Measurements from ENCODE around the gene C1R. TPM values are rescaled to one million over a fixed set of nuclear protein-coding genes. Genes with fewer than 3 reads are reported as not detected.
"Not testable (repeated sequence)": the region's sequence is repeated elsewhere in the genome, so short reads cannot be mapped to it uniquely, and the experiment has no call there.

The C1R gene
- total and polyA plus RNA-seq, 7 experiments from 2014 or later: 1.0 to 7.2 (median 2.9) TPM

GRCh38 chr12:7108796-7109571 lies 16.7 kb upstream of the C1R start, which contains the start of gene C1RL:
TSS of gene C1RL (minus strand) at chr12:7109214. CDS start at chr12:7109180, 34 bp downstream.
- Mint-ChIP-seq H3K4me1 (peaks cover 29 to 64% (median 43%) of the 10 kb centered on the region in 7 donors), H3K4me3 (peak within 1 kb of the TSS; percentile 90 to 98 (median 94))

GRCh38 chr12:7108003-7108795 lies 16.0 kb upstream of the C1R start:
- no peaks in the 10 kb centered on the region for H3K27me3 Mint-ChIP-seq
- POLR2A ChIA-PET: interaction anchor here (0.7 to 3.0 kb wide), 18 partner anchors 9 to 241 kb away, joined by 3 to 38 read pairs (median 4); partner anchors contain the start of genes C12orf57, LPCAT3, PTPN6 and RNU7-1
- peaks cover 12 to 34% (median 17%) of the 10 kb centered on the region in 5 donors for H3K36me3 Mint-ChIP-seq
- peaks cover 30 to 68% (median 48%) of the 10 kb centered on the region in 7 donors for H3K4me1 Mint-ChIP-seq
- H3K4me3 Mint-ChIP-seq: peak overlapping the region; percentile 90 to 98 (median 94)
- peak overlapping the region; percentile 95 for H3K4me3 ChIP-seq (ENCODE audit: low read length)
- DNase-seq (peak; percentile 27 to 78 (median 65)), ATAC-seq (peak; percentile 91)
- H3K27ac Mint-ChIP-seq: peak overlapping the region; percentile 84 to 95 (median 93)
- CTCF ChIA-PET: interaction anchor here (0.7 to 7.1 kb wide), 19 partner anchors 13 to 240 kb away, joined by 3 to 50 read pairs (median 4); partner anchors contain the start of genes ATN1, C12orf57, RNU7-1 and SPSB2
- no peaks in the 10 kb centered on the region for H3K36me3 ChIP-seq (ENCODE audit: control insufficient read depth in 2 of 3, insufficient read depth in 3 of 3, low read length in 3 of 3)
- H3K27ac ChIP-seq (ENCODE audit: low read depth, low read length): peak overlapping the region; percentile 79
- peaks cover 0 to 4% (median 0%) of the 10 kb centered on the region in 3 experiments for H3K9me3 ChIP-seq (ENCODE audit: control insufficient read depth in 2 of 3, low read length in 3 of 3)
- intact Hi-C loops (cut with micrococcal nuclease): loop anchor here (1.0 to 5.0 kb wide), 11 partner anchors 16 to 256 kb away; partner anchors contain the start of genes EMG1 (in 2 of the 2), PHB2 (in 2 of the 2), C12orf57 (in 1 of the 2) and C1R (in 1 of the 2)
- no peaks in the 10 kb centered on the region for H3K27me3 ChIP-seq (ENCODE audit: control insufficient read depth in 2 of 2, insufficient read depth in 2 of 2, low read length in 2 of 2)
- peaks cover 6% of the 10 kb centered on the region in 2 donors for H3K4me1 ChIP-seq (ENCODE audit: control insufficient read depth in 2 of 2, insufficient read depth in 2 of 2, low read length in 2 of 2)
- H3K9me3 Mint-ChIP-seq: peaks cover 0 to 14% (median 10%) of the 10 kb centered on the region in 11 donors

More at GRCh38 chr12:7108796-7109571, 16.7 kb upstream of the C1R start, which contains the start of gene C1RL:
- H3K27ac ChIP-seq (ENCODE audit: low read depth, low read length): peak within 1 kb of the TSS; percentile 79
- peaks cover 0 to 4% (median 0%) of the 10 kb centered on the region in 3 experiments for H3K9me3 ChIP-seq (ENCODE audit: control insufficient read depth in 2 of 3, low read length in 3 of 3)
- ChIA-PET CTCF (interaction anchor here (0.7 to 7.1 kb wide), 22 partner anchors 13 to 241 kb away, joined by 3 to 50 read pairs (median 3); partner anchors contain the start of genes ATN1, C12orf57, C1R and LPCAT3), POLR2A (interaction anchor here (0.7 to 3.0 kb wide), 16 partner anchors 10 to 242 kb away, joined by 3 to 38 read pairs (median 4); partner anchors contain the start of genes C12orf57, LPCAT3, PTPN6 and RNU7-1)
- H3K9me3 Mint-ChIP-seq: peaks cover 0 to 14% (median 10%) of the 10 kb centered on the region in 11 donors
- peak within 1 kb of the TSS; percentile 84 to 95 (median 93) for H3K27ac Mint-ChIP-seq
- intact Hi-C loops (cut with micrococcal nuclease): loop anchor here (1.0 to 5.0 kb wide), 13 partner anchors 17 to 257 kb away; partner anchors contain the start of genes C1R (in 2 of the 2), EMG1 (in 2 of the 2), LPCAT3 (in 2 of the 2) and PHB2 (in 2 of the 2)
- H3K4me1 ChIP-seq (ENCODE audit: control insufficient read depth in 2 of 2, insufficient read depth in 2 of 2, low read length in 2 of 2): peaks cover 6% of the 10 kb centered on the region in 2 donors
- H3K36me3 Mint-ChIP-seq: peaks cover 9 to 26% (median 13%) of the 10 kb centered on the region in 5 donors
- H3K4me3 ChIP-seq (ENCODE audit: low read length): peak within 1 kb of the TSS; percentile 95
- ATAC-seq (peak; percentile 69), DNase-seq (peak; percentile 50 to 88 (median 65))
- no peaks in the 10 kb centered on the region for H3K27me3 ChIP-seq (ENCODE audit: control insufficient read depth in 2 of 2, insufficient read depth in 2 of 2, low read length in 2 of 2)
- H3K36me3 ChIP-seq (ENCODE audit: control insufficient read depth in 2 of 3, insufficient read depth in 3 of 3, low read length in 3 of 3): no peaks in the 10 kb centered on the region
- H3K27me3 Mint-ChIP-seq: no peaks in the 10 kb centered on the region

- Histone ChIP-seq H3K27me3 (ENCODE audit: control insufficient read depth in 2 of 2, insufficient read depth in 2 of 2, low read length in 2 of 2) (no peaks in the 10 kb centered on the region), H3K27ac (ENCODE audit: low read depth, low read length) (peak overlapping the region; percentile 79), H3K9me3 (ENCODE audit: control insufficient read depth in 2 of 3, low read length in 3 of 3) (peaks cover 0 to 4% (median 0%) of the 10 kb centered on the region in 3 experiments), H3K4me1 (ENCODE audit: control insufficient read depth in 2 of 2, insufficient read depth in 2 of 2, low read length in 2 of 2) (peaks cover 6% of the 10 kb centered on the region in 2 donors), H3K4me3 (ENCODE audit: low read length) (peak overlapping the region; percentile 95), H3K36me3 (ENCODE audit: control insufficient read depth in 2 of 3, insufficient read depth in 3 of 3, low read length in 3 of 3) (no peaks in the 10 kb centered on the region)
- H3K27me3 Mint-ChIP-seq: no peaks in the 10 kb centered on the region
- ChIA-PET CTCF (interaction anchor here (0.7 to 7.1 kb wide), 12 partner anchors 19 to 236 kb away, joined by 3 to 50 read pairs (median 5); partner anchors contain the start of genes ATN1, C12orf57, PEX5 and RNU7-1), POLR2A (interaction anchor here (0.8 to 3.0 kb wide), 9 partner anchors 16 to 235 kb away, joined by 3 to 38 read pairs (median 3); partner anchors contain the start of genes C12orf57, RNU7-1 and SPSB2)
- H3K4me3 Mint-ChIP-seq: peak overlapping the region; percentile 90 to 98 (median 94)
- intact Hi-C loops (cut with micrococcal nuclease): loop anchor here (1.0 to 5.0 kb wide), 11 partner anchors 15 to 255 kb away; partner anchors contain the start of genes EMG1 (in 2 of the 2), PHB2 (in 2 of the 2), C12orf57 (in 1 of the 2) and C1R (in 1 of the 2)
- H3K9me3 Mint-ChIP-seq: peaks cover 0 to 14% (median 10%) of the 10 kb centered on the region in 11 donors
- ATAC-seq (no peak), DNase-seq (no peak)
- peaks cover 12 to 34% (median 17%) of the 10 kb centered on the region in 5 donors for H3K36me3 Mint-ChIP-seq
- peaks cover 33 to 69% (median 51%) of the 10 kb centered on the region in 7 donors for H3K4me1 Mint-ChIP-seq
- peak overlapping the region; percentile 84 to 95 (median 93) for H3K27ac Mint-ChIP-seq
These were observed 15.4 kb upstream of the C1R start for GRCh38 chr12:7107636-7108002.

- peaks cover 34 to 69% (median 54%) of the 10 kb centered on the region in 7 donors for H3K4me1 Mint-ChIP-seq
- peak overlapping the region; percentile 23 to 94 (median 61) for H3K4me3 Mint-ChIP-seq
- peaks cover 0 to 14% (median 10%) of the 10 kb centered on the region in 11 donors for H3K9me3 Mint-ChIP-seq
- not testable (repeated sequence) for H3K27ac ChIP-seq (ENCODE audit: low read depth, low read length); H3K27me3 ChIP-seq (ENCODE audit: control insufficient read depth in 2 of 2, insufficient read depth in 2 of 2, low read length in 2 of 2); H3K4me1 ChIP-seq (ENCODE audit: control insufficient read depth in 2 of 2, insufficient read depth in 2 of 2, low read length in 2 of 2); DNase-seq; H3K4me3 ChIP-seq (ENCODE audit: low read length); H3K27me3 Mint-ChIP-seq; ATAC-seq; H3K36me3 ChIP-seq (ENCODE audit: control insufficient read depth in 2 of 3, insufficient read depth in 3 of 3, low read length in 3 of 3); H3K9me3 ChIP-seq (ENCODE audit: control insufficient read depth in 2 of 3, low read length in 3 of 3)
- intact Hi-C loops (cut with micrococcal nuclease): loop anchor here in 1 of 2 donors (5.0 kb wide), 1 partner anchor 255 kb away; the partner anchor contains the start of genes CDCA3 and USP5
- ChIA-PET POLR2A (interaction anchor here (0.6 to 3.0 kb wide), 10 partner anchors 16 to 532 kb away, joined by 3 to 38 read pairs (median 4); partner anchors contain the start of genes C12orf57, LPCAT3, RNU7-1 and SPSB2), CTCF (interaction anchor here (0.7 to 7.1 kb wide), 9 partner anchors 19 to 235 kb away, joined by 3 to 50 read pairs (median 5); partner anchors contain the start of genes ATN1, C12orf57, PEX5 and RNU7-1)
- H3K27ac Mint-ChIP-seq: peak overlapping the region in 5 of 9 donors; percentile 30 to 78 (median 49)
- H3K36me3 Mint-ChIP-seq: peaks cover 12 to 34% (median 17%) of the 10 kb centered on the region in 5 donors
These were observed 14.9 kb upstream of the C1R start for GRCh38 chr12:7107181-7107580.

- Mint-ChIP-seq H3K4me1 (peaks cover 35 to 61% (median 57%) of the 10 kb centered on the region in 7 donors), H3K36me3 (peaks cover 12 to 32% (median 17%) of the 10 kb centered on the region in 5 donors), H3K27me3 (no peaks in the 10 kb centered on the region), H3K9me3 (peaks cover 0 to 14% (median 10%) of the 10 kb centered on the region in 11 donors), H3K4me3 (peak overlapping the region in 7 of 10 donors; percentile 23 to 68 (median 59)), H3K27ac (peak overlapping the region in 8 of 9 donors; percentile 36 to 81 (median 68))
- peaks cover 6% of the 10 kb centered on the region in 2 donors for H3K4me1 ChIP-seq (ENCODE audit: control insufficient read depth in 2 of 2, insufficient read depth in 2 of 2, low read length in 2 of 2)
- H3K27ac ChIP-seq (ENCODE audit: low read depth, low read length): no peak overlapping the region
- intact Hi-C loops (cut with micrococcal nuclease): loop anchor here in 1 of 2 donors (5.0 kb wide), 1 partner anchor 254 kb away; the partner anchor contains the start of genes CDCA3 and USP5
- DNase-seq (no peak), ATAC-seq (no peak)
- H3K27me3 ChIP-seq (ENCODE audit: control insufficient read depth in 2 of 2, insufficient read depth in 2 of 2, low read length in 2 of 2): no peaks in the 10 kb centered on the region
- H3K9me3 ChIP-seq (ENCODE audit: control insufficient read depth in 2 of 3, low read length in 3 of 3): peaks cover 0 to 4% (median 0%) of the 10 kb centered on the region in 3 experiments
- POLR2A ChIA-PET: no interaction called here
- peaks cover 0 to 11% (median 0%) of the 10 kb centered on the region in 3 experiments for H3K36me3 ChIP-seq (ENCODE audit: control insufficient read depth in 2 of 3, insufficient read depth in 3 of 3, low read length in 3 of 3)
- no peak overlapping the region for H3K4me3 ChIP-seq (ENCODE audit: low read length)
- CTCF ChIA-PET: interaction anchor here (3.9 kb wide), 1 partner anchor 234 kb away, joined by 45 read pairs; the partner anchor contains the start of gene SPSB2
These were observed 13.8 kb upstream of the C1R start for GRCh38 chr12:7106082-7106481.
